ENCODE data around the gene DIO3. TPM values are rescaled to one million over a fixed set of nuclear protein-coding genes. Genes with fewer than 3 reads are reported as not detected.
"Not testable (repeated sequence)": the region's sequence is repeated elsewhere in the genome, so short reads cannot be mapped to it uniquely, and the experiment has no call there.

Gene DIO3
- total RNA-seq, 1 experiment from 2014 or later = 4.9 TPM

GRCh38 chr14:101553931-101554330 is 7.4 kb upstream of the DIO3 start:
- no peaks in the 10 kb centered on the region for H3K36me3 ChIP-seq (ENCODE audit: low read depth, low read length)
- H3K27ac ChIP-seq (ENCODE audit: low read length) = no peak overlapping the region
- H2AFZ ChIP-seq (ENCODE audit: low read length) = no peak overlapping the region
- no peak for TF ChIP-seq EZH2phosphoT487 (IDR thresholded peaks at IDR 0.05; ENCODE audit: borderline replicate concordance, low read length)
- TF ChIP-seq EZH2 (IDR thresholded peaks at IDR 0.05; ENCODE audit: low read length, unreplicated experiment) = no peak
- no peak for TF ChIP-seq CTCF (conservative IDR thresholded peaks at IDR 0.05; ENCODE audit: low read depth, low read length)
- no peaks in the 10 kb centered on the region for H3K27me3 ChIP-seq (ENCODE audit: low read length)
- ATAC-seq (no peak), DNase-seq (no peak)
- ChIA-PET POLR2A (ENCODE audit: unreplicated experiment) (no interaction called here), CTCF (no interaction called here)
- H3K9me2 ChIP-seq (replicated peaks; ENCODE audit: low read length) = no peaks in the 10 kb centered on the region
- peaks cover 3% of the 10 kb centered on the region for H3K79me2 ChIP-seq (ENCODE audit: low read length)
- H3K4me2 ChIP-seq (ENCODE audit: low read length) = no peak overlapping the region
- H3K4me3 ChIP-seq (ENCODE audit: low read length) = no peak overlapping the region
- H3K9ac ChIP-seq (ENCODE audit: low read length) = no peak overlapping the region
- BruUV-seq (replicated peaks) = no TSS peak
- intact Hi-C loops (cut with micrococcal nuclease) = loop anchor here (5.0 kb wide), 1 partner anchor 72 kb away; no protein-coding TSS in a partner anchor
- no peaks in the 10 kb centered on the region for H4K20me1 ChIP-seq (ENCODE audit: low read length)
- H3K4me1 ChIP-seq (ENCODE audit: insufficient read depth, low read length) = peaks cover 13% of the 10 kb centered on the region
- no peaks in the 10 kb centered on the region for H3K9me3 ChIP-seq (ENCODE audit: low read length)
- no peaks in the 10 kb centered on the region for H3F3A ChIP-seq (ENCODE audit: low read length, unreplicated experiment)

- POLR2A ChIA-PET (ENCODE audit: unreplicated experiment) = no interaction called here
- Histone ChIP-seq H3K4me3 (ENCODE audit: low read length) (no peak overlapping the region), H2AFZ (ENCODE audit: low read length) (no peak overlapping the region), H3K9ac (ENCODE audit: low read length) (no peak overlapping the region), H3K9me3 (ENCODE audit: low read length) (no peaks in the 10 kb centered on the region), H4K20me1 (ENCODE audit: low read length) (no peaks in the 10 kb centered on the region), H3K27me3 (ENCODE audit: low read length) (no peaks in the 10 kb centered on the region), H3K79me2 (ENCODE audit: low read length) (peaks cover 15% of the 10 kb centered on the region), H3K4me2 (ENCODE audit: low read length) (no peak overlapping the region), H3F3A (ENCODE audit: low read length, unreplicated experiment) (no peaks in the 10 kb centered on the region), H3K36me3 (ENCODE audit: low read depth, low read length) (no peaks in the 10 kb centered on the region), H3K27ac (ENCODE audit: low read length) (no peak overlapping the region), H3K4me1 (ENCODE audit: insufficient read depth, low read length) (peaks cover 13% of the 10 kb centered on the region), H3K9me2 (replicated peaks; ENCODE audit: low read length) (no peaks in the 10 kb centered on the region)
- DNase-seq = no peak
- ATAC-seq = no peak
- CTCF ChIA-PET = no interaction called here
- BruUV-seq (replicated peaks) = no TSS peak
- TF ChIP-seq CTCF (conservative IDR thresholded peaks at IDR 0.05; ENCODE audit: low read depth, low read length) = no peak
- TF ChIP-seq EZH2phosphoT487 (IDR thresholded peaks at IDR 0.05; ENCODE audit: borderline replicate concordance, low read length) = no peak
- TF ChIP-seq EZH2 (IDR thresholded peaks at IDR 0.05; ENCODE audit: low read length, unreplicated experiment) = no peak
- intact Hi-C loops (cut with micrococcal nuclease) = loop anchor here (5.0 kb wide), 1 partner anchor 73 kb away; no protein-coding TSS in a partner anchor
Observed at GRCh38 chr14:101554991-101555668, 6.2 kb upstream of the DIO3 start.

- DNase-seq; H4K20me1 ChIP-seq (ENCODE audit: low read length); intact Hi-C loops (cut with micrococcal nuclease); H2AFZ ChIP-seq (ENCODE audit: low read length); ATAC-seq; H3F3A ChIP-seq (ENCODE audit: low read length, unreplicated experiment); CTCF ChIA-PET; H3K9me2 ChIP-seq (replicated peaks; ENCODE audit: low read length); BruUV-seq (replicated peaks); H3K27me3 ChIP-seq (ENCODE audit: low read length); H3K27ac ChIP-seq (ENCODE audit: low read length); H3K36me3 ChIP-seq (ENCODE audit: low read depth, low read length); H3K4me2 ChIP-seq (ENCODE audit: low read length); H3K9ac ChIP-seq (ENCODE audit: low read length); H3K9me3 ChIP-seq (ENCODE audit: low read length); H3K4me3 ChIP-seq (ENCODE audit: low read length); POLR2A ChIA-PET (ENCODE audit: unreplicated experiment): not testable (repeated sequence)
- Histone ChIP-seq H3K4me1 (ENCODE audit: insufficient read depth, low read length) (peaks cover 13% of the 10 kb centered on the region), H3K79me2 (ENCODE audit: low read length) (peaks cover 16% of the 10 kb centered on the region)
Observed at GRCh38 chr14:101555669-101556043, 5.6 kb upstream of the DIO3 start.
